BLaER1 treated with 17β-estradiol and CSF1 and Interleukin-3, amounts not matched to agents 10 nM and 100 nM (cell line): ENCODE results near the gene VGLL4.

Source experiments
- H3K27ac ChIP-seq, 11 experiments: shearing (Covaris generic); formaldehyde crosslinking; 2 replicates each; pipeline ENCODE4 v1.8.1; 2022
- H3K27me3 ChIP-seq, 11 experiments: shearing (Covaris generic); formaldehyde crosslinking; 2 replicates each; pipeline ENCODE4 v1.8.1; 2022
- H3K36me3 ChIP-seq, 11 experiments: shearing (Covaris generic); formaldehyde crosslinking; 2 replicates each; pipeline ENCODE4 v1.8.1; 2022
- H3K4me1 ChIP-seq, 10 experiments: shearing (Covaris generic); formaldehyde crosslinking; 2 replicates each; pipeline ENCODE4 v1.8.1; 2022
- H3K4me2 ChIP-seq, 11 experiments: shearing (Covaris generic); formaldehyde crosslinking; 2 replicates each; pipeline ENCODE4 v1.8.1; 2022
- H3K4me3 ChIP-seq, 10 experiments: shearing (Covaris generic); formaldehyde crosslinking; 2 replicates each; pipeline ENCODE4 v1.8.1; 2022
- H3K9ac ChIP-seq, 11 experiments: shearing (Covaris generic); formaldehyde crosslinking; 2 replicates each; pipeline ENCODE4 v1.8.1; 2022
- H3K9me3 ChIP-seq, 11 experiments: shearing (Covaris generic); formaldehyde crosslinking; replicated peaks in 1 of 11; 2 replicates each; pipeline ENCODE4 v1.8.1; 2022
- H4K20me1 ChIP-seq, 11 experiments: shearing (Covaris generic); formaldehyde crosslinking; 2 replicates each; pipeline ENCODE4 v1.8.1; 2022
- Cebpa-rat ChIP-seq, 11 experiments: shearing (Covaris generic); IDR thresholded peaks; 2 replicates each; pipeline ENCODE4 v1.8.1; 2022

The VGLL4 gene

DNA sequence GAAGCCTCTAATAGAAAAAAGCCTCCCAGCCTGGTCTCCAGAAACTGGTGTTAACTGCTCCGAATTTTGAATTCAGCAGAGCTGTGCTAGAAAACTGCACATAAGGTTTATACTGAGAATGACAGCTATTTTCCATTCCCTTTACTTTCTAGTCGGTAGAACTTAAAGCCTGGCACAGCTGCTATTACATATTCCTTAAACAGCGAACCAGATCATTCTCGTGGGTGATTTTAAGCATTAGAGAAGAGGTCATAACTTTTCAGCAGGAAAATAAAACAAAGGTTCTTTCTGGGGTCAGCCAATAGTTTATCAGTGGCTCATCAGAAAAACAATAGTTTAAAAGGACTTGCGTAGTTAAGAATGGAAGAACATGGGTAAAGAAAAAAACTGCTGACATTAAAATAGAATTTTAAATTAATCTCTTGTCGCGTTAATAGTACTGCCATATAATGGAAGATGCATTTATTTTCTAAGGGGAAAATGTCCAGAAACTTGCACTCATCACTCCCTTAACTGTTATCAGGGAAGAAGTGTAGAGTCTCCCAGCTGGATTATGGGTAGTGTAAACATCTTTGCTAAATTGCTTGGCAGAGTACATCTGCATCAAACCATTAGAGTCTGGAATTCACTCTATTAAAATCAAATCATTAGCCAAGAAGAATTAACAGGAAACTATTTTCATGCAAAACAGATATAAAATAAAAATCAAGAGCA lies 7.9 kb downstream of the VGLL4 start:
- H4K20me1 ChIP-seq, result peaks cover 96 to 100% (median 100%) of the 10 kb centered on the region in 11 experiments
- peak overlapping the region; percentile 30 to 99 (median 67); a peak in 20 of 22 replicates for H3K4me2 ChIP-seq
- peaks cover 9 to 86% (median 68%) of the 10 kb centered on the region in 11 experiments; a peak in 21 of 22 replicates for H3K36me3 ChIP-seq
- no peak for TF ChIP-seq Cebpa-rat (IDR thresholded peaks at IDR 0.05)
- peak overlapping the region in 1 of 11 experiments; percentile 51; a peak in 1 of 22 replicates for H3K9ac ChIP-seq
- peaks cover 0 to 11% (median 4%) of the 10 kb centered on the region in 11 experiments; a peak in 8 of 22 replicates for H3K9me3 ChIP-seq
- H3K27me3 ChIP-seq, result no peaks in the 10 kb centered on the region
- H3K27ac ChIP-seq, result no peak overlapping the region
- peaks cover 69 to 89% (median 78%) of the 10 kb centered on the region in 10 experiments for H3K4me1 ChIP-seq
- H3K4me3 ChIP-seq, result no peak overlapping the region

DNA sequence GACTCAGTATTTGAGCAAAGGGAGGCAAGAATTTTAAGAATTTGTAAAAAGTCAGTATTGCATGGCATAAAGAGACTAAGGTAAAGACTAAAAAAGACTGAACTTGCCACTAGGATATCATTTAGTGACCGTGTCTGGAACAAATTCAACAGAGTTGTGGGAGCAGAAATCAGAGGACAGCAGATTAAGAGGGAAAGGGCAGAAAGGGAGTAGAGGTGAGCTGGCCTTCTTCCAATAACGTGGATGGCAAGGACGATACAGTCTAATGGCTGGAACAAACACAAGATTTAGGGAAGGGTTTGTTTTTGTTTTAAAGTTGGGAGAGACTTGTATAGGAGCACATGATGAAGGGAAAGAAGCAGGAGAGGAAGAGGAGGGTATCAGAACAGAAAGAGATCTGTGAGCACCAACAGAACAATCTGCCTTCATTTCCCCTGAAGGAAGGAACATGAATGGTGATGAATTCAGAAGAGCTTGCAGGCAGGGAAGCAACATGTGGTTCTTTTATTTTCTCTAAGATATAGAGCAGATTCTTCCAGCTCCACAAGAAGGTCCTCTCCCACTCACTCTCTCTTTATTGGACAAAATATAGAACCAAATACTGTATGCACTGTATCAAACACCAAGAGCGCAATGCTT lies 8.6 kb downstream of the VGLL4 start:
- Histone ChIP-seq H3K4me1 (peaks cover 61 to 82% (median 70%) of the 10 kb centered on the region in 10 experiments), H3K4me2 (peak overlapping the region; percentile 30 to 99 (median 67)), H3K4me3 (no peak overlapping the region), H3K36me3 (peaks cover 9 to 93% (median 72%) of the 10 kb centered on the region in 11 experiments; a peak in 21 of 22 replicates), H3K9ac (peak overlapping the region in 1 of 11 experiments; percentile 51; a peak in 1 of 22 replicates), H3K27me3 (no peaks in the 10 kb centered on the region), H3K9me3 (peaks cover 0 to 17% (median 11%) of the 10 kb centered on the region in 11 experiments; a peak in 10 of 22 replicates), H4K20me1 (peaks cover 99 to 100% (median 100%) of the 10 kb centered on the region in 11 experiments), H3K27ac (no peak overlapping the region)
- no peak for TF ChIP-seq Cebpa-rat (IDR thresholded peaks at IDR 0.05)

DNA sequence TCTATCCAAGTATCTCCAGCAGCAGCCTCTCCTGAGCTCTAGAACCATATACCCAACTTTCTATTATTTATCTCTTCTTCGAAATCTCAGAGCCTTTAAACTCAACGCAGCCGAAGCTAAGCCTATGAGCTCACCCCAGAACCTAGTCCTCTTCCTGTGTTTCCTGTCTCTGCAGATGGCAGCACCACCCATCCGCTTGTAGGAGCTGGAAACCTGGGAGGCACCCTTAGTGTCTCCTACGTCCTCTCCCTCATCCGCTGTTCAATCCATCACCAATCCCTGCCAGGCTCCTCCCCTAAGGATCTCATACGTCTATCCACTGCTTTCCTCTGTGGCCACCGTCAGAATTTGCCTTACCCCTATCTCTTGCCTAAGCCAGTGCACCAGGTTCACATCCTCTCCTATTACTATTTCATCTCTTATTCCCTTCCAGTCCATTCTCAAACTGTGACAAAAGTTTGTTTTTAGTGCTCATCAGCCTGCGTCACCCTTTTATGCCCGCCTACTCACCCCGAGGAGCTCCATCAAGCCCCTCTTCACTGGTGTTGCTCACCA lies 9.6 kb downstream of the VGLL4 start:
- no peak overlapping the region for H3K9ac ChIP-seq
- no peak for TF ChIP-seq Cebpa-rat (IDR thresholded peaks at IDR 0.05)
- H4K20me1 ChIP-seq, result peaks cover 99 to 100% (median 100%) of the 10 kb centered on the region in 11 experiments
- H3K27me3 ChIP-seq, result no peaks in the 10 kb centered on the region
- peaks cover 6 to 95% (median 74%) of the 10 kb centered on the region in 11 experiments; a peak in 21 of 22 replicates for H3K36me3 ChIP-seq
- peaks cover 0 to 26% (median 20%) of the 10 kb centered on the region in 11 experiments; a peak in 15 of 22 replicates for H3K9me3 ChIP-seq
- H3K27ac ChIP-seq, result 0 out of 22 replicates have a peak overlapping the region, but pooled peaks of 1 of the 11 experiments have one; percentile 1
- H3K4me3 ChIP-seq, result no peak overlapping the region
- peaks cover 52 to 72% (median 61%) of the 10 kb centered on the region in 10 experiments for H3K4me1 ChIP-seq
- peak overlapping the region; percentile 30 to 99 (median 67); a peak in 21 of 22 replicates for H3K4me2 ChIP-seq

DNA sequence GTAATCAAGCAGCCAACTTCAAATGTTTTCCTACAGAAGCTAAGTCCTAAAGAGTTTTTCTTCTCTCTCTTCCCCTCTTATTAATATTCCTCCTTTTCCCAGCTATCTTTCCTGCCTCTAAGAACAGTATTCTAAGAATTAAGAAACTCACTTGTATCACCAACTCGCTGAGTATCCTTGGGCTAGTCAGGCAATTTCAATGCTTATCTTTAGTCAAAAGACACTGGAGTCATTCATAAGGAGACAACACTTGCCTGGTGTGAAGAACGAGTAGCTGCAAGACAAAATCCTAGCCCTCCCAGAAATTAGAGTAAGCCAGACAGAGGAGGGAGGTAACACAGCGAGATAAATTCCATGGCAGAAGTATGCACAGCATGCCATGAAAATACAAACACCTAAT lies 10.7 kb downstream of the VGLL4 start:
- peaks cover 40 to 60% (median 49%) of the 10 kb centered on the region in 10 experiments for H3K4me1 ChIP-seq
- H3K27me3 ChIP-seq, result no peaks in the 10 kb centered on the region
- no peak overlapping the region; a peak in 1 of 22 replicates for H3K27ac ChIP-seq
- H3K36me3 ChIP-seq, result peaks cover 0 to 95% (median 74%) of the 10 kb centered on the region in 11 experiments; a peak in 19 of 22 replicates
- no peak overlapping the region for H3K4me3 ChIP-seq
- peak overlapping the region in 3 of 11 experiments; percentile 8 to 92 (median 23); a peak in 3 of 22 replicates for H3K4me2 ChIP-seq
- peaks cover 98 to 100% (median 100%) of the 10 kb centered on the region in 11 experiments for H4K20me1 ChIP-seq
- no peak for TF ChIP-seq Cebpa-rat (IDR thresholded peaks at IDR 0.05)
- H3K9ac ChIP-seq, result peak overlapping the region in 3 of 11 experiments; percentile 3 to 18 (median 8); a peak in 2 of 22 replicates
- peaks cover 0 to 34% (median 23%) of the 10 kb centered on the region in 11 experiments; a peak in 15 of 22 replicates for H3K9me3 ChIP-seq

DNA sequence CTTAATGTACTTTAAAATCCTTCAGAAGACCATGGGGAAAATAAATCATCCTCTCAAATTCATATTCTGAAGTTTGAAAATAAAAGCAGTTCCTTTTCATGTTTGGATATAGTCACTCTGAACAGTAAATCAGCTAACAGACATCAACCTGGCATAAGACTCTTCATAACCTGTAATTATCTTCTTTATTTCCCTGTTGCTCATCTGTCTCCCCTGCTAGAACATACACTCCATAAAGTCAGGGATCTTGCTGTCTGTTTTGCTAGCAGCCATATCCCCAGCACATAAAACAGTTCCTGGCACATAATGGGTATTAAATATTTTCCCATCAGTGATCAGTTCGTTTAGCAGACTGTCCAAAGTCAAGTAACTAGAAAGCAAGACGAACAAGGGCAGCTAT lies 11.2 kb downstream of the VGLL4 start:
- H4K20me1 ChIP-seq, result peaks cover 98 to 100% (median 100%) of the 10 kb centered on the region in 11 experiments
- H3K4me1 ChIP-seq, result peaks cover 36 to 56% (median 45%) of the 10 kb centered on the region in 10 experiments
- H3K9ac ChIP-seq, result peak overlapping the region in 3 of 11 experiments; percentile 3 to 18 (median 8); a peak in 2 of 22 replicates
- H3K27me3 ChIP-seq, result no peaks in the 10 kb centered on the region
- H3K9me3 ChIP-seq, result peaks cover 0 to 36% (median 23%) of the 10 kb centered on the region in 11 experiments; a peak in 15 of 22 replicates
- H3K36me3 ChIP-seq, result peaks cover 0 to 95% (median 75%) of the 10 kb centered on the region in 11 experiments; a peak in 19 of 22 replicates
- H3K4me3 ChIP-seq, result no peak overlapping the region
- no peak overlapping the region for H3K27ac ChIP-seq
- TF ChIP-seq Cebpa-rat (IDR thresholded peaks at IDR 0.05), result no peak
- peak overlapping the region in 1 of 11 experiments; percentile 8; a peak in 1 of 22 replicates for H3K4me2 ChIP-seq

DNA sequence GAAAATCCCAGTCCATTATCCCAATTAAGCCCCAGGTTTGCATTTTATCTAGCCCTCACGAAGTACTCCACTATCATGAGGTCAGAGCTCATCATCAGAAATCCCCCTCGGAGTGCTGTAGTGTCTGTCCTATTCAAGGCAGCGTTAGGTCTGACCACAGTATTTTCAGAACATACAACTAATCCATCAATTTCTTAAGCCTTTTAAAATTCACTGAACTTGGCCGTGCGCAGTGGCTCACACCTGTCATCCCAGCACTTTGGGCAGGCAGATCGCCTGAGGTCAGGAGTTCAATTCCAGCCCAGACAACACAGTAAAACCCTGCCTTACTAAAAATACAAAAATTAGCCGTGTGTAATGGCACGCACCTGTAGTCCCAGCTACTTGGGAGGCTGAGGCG lies 11.9 kb downstream of the VGLL4 start:
- H3K4me2 ChIP-seq, result no peak overlapping the region
- no peak for TF ChIP-seq Cebpa-rat (IDR thresholded peaks at IDR 0.05)
- H3K9me3 ChIP-seq, result peaks cover 0 to 36% (median 23%) of the 10 kb centered on the region in 11 experiments; a peak in 15 of 22 replicates
- peaks cover 32 to 50% (median 38%) of the 10 kb centered on the region in 10 experiments for H3K4me1 ChIP-seq
- no peak overlapping the region for H3K4me3 ChIP-seq
- peaks cover 98 to 100% (median 100%) of the 10 kb centered on the region in 11 experiments for H4K20me1 ChIP-seq
- H3K9ac ChIP-seq, result no peak overlapping the region
- no peaks in the 10 kb centered on the region for H3K27me3 ChIP-seq
- H3K27ac ChIP-seq, result no peak overlapping the region
- H3K36me3 ChIP-seq, result peaks cover 0 to 98% (median 82%) of the 10 kb centered on the region in 11 experiments; a peak in 19 of 22 replicates

DNA sequence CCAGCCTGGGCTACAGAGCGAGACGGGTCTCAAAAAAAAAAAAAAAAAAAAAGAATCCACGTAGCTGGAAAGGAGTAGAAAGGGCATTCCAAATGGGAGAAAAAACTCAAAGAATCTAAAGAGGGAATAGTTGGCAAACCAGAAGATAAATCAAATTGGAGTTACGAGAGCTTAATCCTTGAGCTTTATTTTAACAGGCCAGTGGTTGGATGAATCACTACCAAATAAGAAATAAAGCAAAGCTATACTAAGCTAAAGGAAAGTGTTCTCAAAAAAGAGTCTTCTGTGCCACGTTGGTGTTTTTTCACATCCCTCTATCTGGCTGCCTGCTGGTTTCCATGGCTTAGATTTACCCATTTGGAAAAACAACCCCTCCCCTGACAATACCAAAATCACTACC lies 14.0 kb downstream of the VGLL4 start:
- no peak overlapping the region for H3K4me3 ChIP-seq
- no peak overlapping the region for H3K27ac ChIP-seq
- no peak overlapping the region for H3K9ac ChIP-seq
- peaks cover 0 to 47% (median 29%) of the 10 kb centered on the region in 11 experiments; a peak in 15 of 22 replicates for H3K9me3 ChIP-seq
- TF ChIP-seq Cebpa-rat (IDR thresholded peaks at IDR 0.05), result no peak
- peaks cover 98 to 100% (median 99%) of the 10 kb centered on the region in 11 experiments for H4K20me1 ChIP-seq
- no peaks in the 10 kb centered on the region for H3K27me3 ChIP-seq
- no peak overlapping the region for H3K4me2 ChIP-seq
- peaks cover 12 to 48% (median 18%) of the 10 kb centered on the region in 10 experiments for H3K4me1 ChIP-seq
- peaks cover 0 to 97% (median 81%) of the 10 kb centered on the region in 11 experiments; a peak in 19 of 22 replicates for H3K36me3 ChIP-seq

DNA sequence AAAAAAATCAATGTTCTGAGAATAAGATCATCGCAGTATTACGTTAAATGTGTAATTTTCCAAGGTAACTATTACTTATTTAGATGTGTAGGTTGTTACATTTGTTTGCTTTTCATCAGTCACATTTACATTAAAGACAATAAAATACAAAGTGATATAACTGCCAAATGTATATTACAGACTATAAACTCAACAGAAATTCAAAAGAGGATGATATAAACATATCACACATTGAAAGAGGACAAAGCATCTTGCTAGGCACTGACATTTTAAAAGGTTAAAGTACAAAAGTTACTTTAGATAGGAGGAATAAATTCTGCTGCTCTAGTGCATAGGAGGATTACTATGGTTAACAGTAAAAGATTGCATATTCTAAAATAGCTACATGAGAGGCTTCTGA lies 16.1 kb downstream of the VGLL4 start:
- peaks cover 0 to 97% (median 84%) of the 10 kb centered on the region in 11 experiments; a peak in 20 of 22 replicates for H3K36me3 ChIP-seq
- peaks cover 0 to 62% (median 36%) of the 10 kb centered on the region in 11 experiments; a peak in 15 of 22 replicates for H3K9me3 ChIP-seq
- H3K4me2 ChIP-seq, result no peak overlapping the region; a peak in 1 of 22 replicates
- H3K4me3 ChIP-seq, result no peak overlapping the region
- no peak for TF ChIP-seq Cebpa-rat (IDR thresholded peaks at IDR 0.05)
- no peak overlapping the region for H3K27ac ChIP-seq
- H3K4me1 ChIP-seq, result peaks cover 0 to 49% (median 12%) of the 10 kb centered on the region in 10 experiments; a peak in 13 of 20 replicates
- peaks cover 98 to 100% (median 99%) of the 10 kb centered on the region in 11 experiments for H4K20me1 ChIP-seq
- no peak overlapping the region for H3K9ac ChIP-seq
- no peaks in the 10 kb centered on the region for H3K27me3 ChIP-seq
